GM12878 (cell line): ENCODE data around the gene CFAP92. TPM values are rescaled to one million over a fixed set of nuclear protein-coding genes. Genes with fewer than 3 reads are reported as not detected.

ENCODE experiments used
- ATAC-seq: fragments of 200-7000 bp; cut with Tn5 transposase; 3 replicates; pipeline ENCODE4 v1.9.1; 2020; ENCODE audit warnings: mild to moderate bottlenecking, moderate library complexity
- BruUV-seq: library from RNA; stranded (reverse); fragments of 400-500 nt; replicated peaks from 2 replicates; lab custom pipeline; 2021; lab: Mats Ljungman, UMichigan
- CTCF ChIA-PET: fragments of 300-600 bp; sonication (Branson Sonifier 250); formaldehyde crosslinking; extraction: SDS; loops from one replicate; lab custom pipeline; 2021; ENCODE audit warnings: inconsistent platforms; lab: Yijun Ruan, JAX
- POLR2A ChIA-PET: fragments of 350-600 bp; formaldehyde crosslinking; extraction: SDS; loops from one replicate; lab custom pipeline; 2021; ENCODE audit warnings: inconsistent platforms; lab: Charles Lee
- RAD21 ChIA-PET: fragments of 300-600 bp; sonication (Branson Sonifier 250); formaldehyde crosslinking; loops from one replicate; lab custom pipeline; 2023; ENCODE audit warnings: antibody characterized with exemption; ENCODE audit not compliant: unreplicated experiment; lab: Charles Lee
- SMC1A ChIA-PET: fragments of 300-600 bp; sonication (Branson Sonifier 250); formaldehyde crosslinking; loops from one replicate; lab custom pipeline; 2023; ENCODE audit not compliant: unreplicated experiment, uncharacterized antibody; lab: Charles Lee
- DNase-seq: peaks from one replicate; pipeline ENCODE4 v3.0.0-alpha.2; 2011; ENCODE audit warnings: low read depth, low spot score
- FAIRE-seq: peaks from 3 replicates; lab custom pipeline; 2011; peaks lifted over from hg19 to GRCh38; lab: Jason Lieb, UNC
- H2AFZ ChIP-seq: 2 replicates; pipeline ENCODE4 v1.6.0; 2011; ENCODE audit warnings: low read depth, low read length, control low read depth; ENCODE audit not compliant: control insufficient read depth
- H3K27ac ChIP-seq: 2 replicates; pipeline ENCODE4 v1.5.1; 2011; ENCODE audit warnings: control low read depth; ENCODE audit not compliant: control insufficient read depth, insufficient read depth
- H3K27me3 ChIP-seq, 2 experiments: replicated peaks in 1 of 2; 2 replicates each; pipeline versions ENCODE4 v1.6.0 to v1.6.1; 2011; ENCODE audit warnings: low read length in 1 of 2; ENCODE audit not compliant: control insufficient read depth in 2 of 2, insufficient read depth in 2 of 2
- H3K36me3 ChIP-seq, 2 experiments: 2 replicates each; pipeline ENCODE4 v1.5.1; 2011; ENCODE audit warnings: low read length in 1 of 2; ENCODE audit not compliant: control insufficient read depth in 2 of 2, insufficient read depth in 2 of 2
- H3K4me1 ChIP-seq: 2 replicates; pipeline ENCODE4 v1.6.1; 2011; ENCODE audit warnings: mild to moderate bottlenecking, low read length, moderate library complexity, mixed read lengths; ENCODE audit not compliant: control insufficient read depth, insufficient read depth
- H3K4me2 ChIP-seq: 2 replicates; pipeline ENCODE4 v1.6.0; 2011; ENCODE audit warnings: control low read depth; ENCODE audit not compliant: control insufficient read depth, insufficient read depth
- H3K4me3 ChIP-seq: fragments of 200-600 bp; sonication (generic); 2 replicates; pipeline ENCODE4 v1.5.1; 2016
- H3K79me2 ChIP-seq: 2 replicates; pipeline ENCODE4 v1.6.0; 2011; ENCODE audit warnings: low read length; ENCODE audit not compliant: control insufficient read depth, insufficient read depth
- H3K9ac ChIP-seq: 2 replicates; pipeline ENCODE4 v1.8.0; 2011; ENCODE audit warnings: low read length, control low read depth, mixed read lengths; ENCODE audit not compliant: control insufficient read depth, insufficient read depth
- H3K9me3 ChIP-seq: replicated peaks from 3 replicates; pipeline ENCODE4 v1.5.1; 2011; ENCODE audit warnings: mild to moderate bottlenecking, low read length; ENCODE audit not compliant: control insufficient read depth, insufficient read depth
- H4K20me1 ChIP-seq: 2 replicates; pipeline ENCODE4 v1.6.0; 2011; ENCODE audit not compliant: control insufficient read depth, insufficient read depth
- CHD2 ChIP-seq: IDR thresholded peaks from 2 replicates; pipeline ENCODE4 v1.6.1; 2011; ENCODE audit warnings: low read depth, low read length, improper control_type of control experiment, borderline replicate concordance
- EGR1 ChIP-seq, 2 experiments: IDR thresholded peaks; 1 replicate in 1 of 2; 2 replicates in 1 of 2; pipeline ENCODE4 v1.6.1; 2011 to 2012; ENCODE audit warnings: low read depth in 2 of 2, low read length in 2 of 2, borderline replicate concordance in 1 of 2, mild to moderate bottlenecking in 1 of 2, moderate library complexity in 1 of 2
- GATAD2B ChIP-seq: fragments of 450-650 bp; conservative IDR thresholded peaks from 2 replicates; pipeline ENCODE4 v1.6.1; 2017; ENCODE audit warnings: low read depth, mild to moderate bottlenecking, moderate library complexity
- LARP7 ChIP-seq: fragments of 450-650 bp; IDR thresholded peaks from 2 replicates; pipeline ENCODE4 v1.6.1; 2017; ENCODE audit warnings: mild to moderate bottlenecking
- MTA3 ChIP-seq: IDR thresholded peaks from 2 replicates; pipeline ENCODE4 v1.6.1; 2012; ENCODE audit warnings: low read length, inconsistent platforms, borderline replicate concordance
- MXI1 ChIP-seq: fragments of 150-350 bp; IDR thresholded peaks from 2 replicates; pipeline ENCODE4 v1.6.1; 2011; ENCODE audit warnings: low read depth, mild to moderate bottlenecking, inconsistent platforms, low read length, improper control_type of control experiment
- MYC ChIP-seq: IDR thresholded peaks from 2 replicates; pipeline ENCODE4 v1.6.1; 2011; ENCODE audit warnings: mild to moderate bottlenecking, low read length, moderate library complexity, inconsistent platforms; ENCODE audit not compliant: insufficient read depth, insufficient replicate concordance, insufficient read length, severe bottlenecking
- SIN3A ChIP-seq: IDR thresholded peaks from 2 replicates; pipeline ENCODE4 v1.6.1; 2012; ENCODE audit warnings: low read depth, low read length, improper control_type of control experiment
- SMAD5 ChIP-seq: IDR thresholded peaks from 2 replicates; pipeline ENCODE4 v1.6.1; 2016; ENCODE audit warnings: antibody characterized with exemption, low read depth
- SMARCA5 ChIP-seq: fragments of 450-650 bp; IDR thresholded peaks from 2 replicates; pipeline ENCODE4 v1.6.1; 2017; ENCODE audit warnings: mild to moderate bottlenecking
- TCF12 ChIP-seq: IDR thresholded peaks from 2 replicates; pipeline ENCODE4 v1.6.1; 2011; ENCODE audit warnings: low read depth, mild to moderate bottlenecking, low read length
- ZNF24 ChIP-seq: fragments of 450-650 bp; IDR thresholded peaks from 2 replicates; pipeline ENCODE4 v1.6.1; 2017; ENCODE audit warnings: antibody characterized with exemption, mild to moderate bottlenecking
- WGBS: methylation state at CpG from one replicate; pipeline ENCODE4 v1.1.6; 2016; ENCODE audit warnings: low lambda C conversion rate; ENCODE audit not compliant: insufficient replicate concordance, insufficient coverage; ENCODE audit errors: missing lambda C conversion rate; 5-methylcytosine and 5-hydroxymethylcytosine counted together
- in situ Hi-C: fragments of 300-500 bp; cut with MboI; formaldehyde crosslinking; loops from 9 replicates; pipeline ENCODE4 v1.14.3; 2018; ENCODE audit warnings: mixed read lengths
- intact Hi-C: fragments of 100-400 bp; cut with micrococcal nuclease; formaldehyde crosslinking; loops from one replicate; pipeline ENCODE4 v1.14.2; 2022; ENCODE audit not compliant: unreplicated experiment
- polyA plus RNA-seq, 11 experiments: library from polyadenylated mRNA; depleted of rRNA in 4 of 11; unstranded in 6 of 11; stranded (reverse) in 5 of 11; fragments of >200 nt; fragmentation: Nextera tagmentation in 4 of 11; fragmentation: Illumina TruSeq in 1 of 11; extraction: Ambion mirVana in 4 of 11; extraction: Trizol in 1 of 11; gene quantifications; 1 replicate in 1 of 11; 2 replicates in 10 of 11; pipeline versions ENCODE4 v1.2.1 to v1.2.3, GENCODE V29; 2011 to 2016; ENCODE audit warnings: inconsistent platforms in 2 of 11, missing spikeins in 2 of 11, low read depth in 1 of 11
- total RNA-seq, 4 experiments: library from RNA; depleted of rRNA in 3 of 4; stranded (reverse); fragments of >200 nt in 3 of 4; fragmentation: Illumina TruSeq in 1 of 4; extraction: Trizol in 1 of 4; gene quantifications; 2 replicates each; pipeline versions ENCODE4 v1.2.1 to v1.2.3, GENCODE V29; 2013 to 2021
- TF ChIP-seq, protein P1 (sequence below): fragments of 150-350 bp; IDR thresholded peaks from 2 replicates; pipeline ENCODE4 v1.6.1; 2014; ENCODE audit warnings: mild to moderate bottlenecking, low read depth, low read length
- TF ChIP-seq, protein P2 (sequence below): fragments of 450-650 bp; IDR thresholded peaks from 2 replicates; pipeline ENCODE4 v1.6.1; 2016; ENCODE audit warnings: mild to moderate bottlenecking
- TF ChIP-seq, protein P3 (sequence below): fragments of 450-650 bp; IDR thresholded peaks from 2 replicates; pipeline ENCODE4 v1.6.1; 2017; ENCODE audit warnings: mild to moderate bottlenecking, low read depth, inconsistent platforms; ENCODE audit not compliant: poor library complexity, severe bottlenecking

The CFAP92 gene
- total and polyA plus RNA-seq, 10 of the 15 experiments (the other 5 are each of a cell fraction or from before 2014, with no cell fraction given) = 0.05 to 0.52 (median 0.14) TPM; not detected in 7

DNA sequence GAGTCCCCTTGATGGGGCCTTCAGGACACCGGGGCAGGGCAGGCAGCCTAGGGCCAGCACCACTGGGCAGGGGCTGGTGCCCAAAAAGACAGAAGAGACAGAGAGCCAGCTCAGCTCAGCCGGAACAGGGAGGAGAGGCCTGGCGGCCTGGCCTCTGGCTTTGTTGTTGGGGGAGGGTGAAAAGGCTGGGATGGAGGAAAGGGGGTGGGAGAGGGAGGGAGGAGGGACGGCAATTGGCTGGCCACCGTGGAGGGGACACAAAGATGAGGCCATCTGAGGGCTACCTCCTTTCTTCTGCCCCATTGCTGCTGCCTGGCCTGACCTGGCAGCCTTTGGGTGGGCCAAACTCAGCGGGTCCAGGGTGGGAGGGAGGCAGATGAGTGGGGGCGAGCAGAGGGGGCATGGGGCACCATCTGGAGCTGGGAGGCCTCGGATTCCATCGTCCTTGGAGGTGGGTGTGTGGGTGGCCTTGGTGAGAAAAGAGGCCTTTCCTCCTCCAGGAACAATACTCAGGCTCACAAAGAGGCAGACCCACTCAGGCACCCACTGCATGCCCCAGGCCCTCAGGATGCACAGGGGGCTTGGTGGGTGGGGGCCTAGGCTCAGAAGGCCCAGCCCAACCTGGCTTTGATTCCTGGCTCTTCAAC is 16.6 kb upstream of the CFAP92 start:
- no peaks in the 10 kb centered on the region for H3K4me1 ChIP-seq
- H3K4me2 ChIP-seq = no peak overlapping the region
- no peak overlapping the region for H3K9ac ChIP-seq
- no peaks in the 10 kb centered on the region for H3K79me2 ChIP-seq
- H3K27ac ChIP-seq = no peak overlapping the region
- 20% methylated on average over 5 of the region's 9 CpGs for WGBS
- SMC1A ChIA-PET = no interaction called here
- DNase-seq (no peak), ATAC-seq (no peak), FAIRE-seq (no peak)
- TF ChIP-seq, protein P1, sequence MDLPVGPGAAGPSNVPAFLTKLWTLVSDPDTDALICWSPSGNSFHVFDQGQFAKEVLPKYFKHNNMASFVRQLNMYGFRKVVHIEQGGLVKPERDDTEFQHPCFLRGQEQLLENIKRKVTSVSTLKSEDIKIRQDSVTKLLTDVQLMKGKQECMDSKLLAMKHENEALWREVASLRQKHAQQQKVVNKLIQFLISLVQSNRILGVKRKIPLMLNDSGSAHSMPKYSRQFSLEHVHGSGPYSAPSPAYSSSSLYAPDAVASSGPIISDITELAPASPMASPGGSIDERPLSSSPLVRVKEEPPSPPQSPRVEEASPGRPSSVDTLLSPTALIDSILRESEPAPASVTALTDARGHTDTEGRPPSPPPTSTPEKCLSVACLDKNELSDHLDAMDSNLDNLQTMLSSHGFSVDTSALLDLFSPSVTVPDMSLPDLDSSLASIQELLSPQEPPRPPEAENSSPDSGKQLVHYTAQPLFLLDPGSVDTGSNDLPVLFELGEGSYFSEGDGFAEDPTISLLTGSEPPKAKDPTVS = no peak
- no peak for TF ChIP-seq SMAD5
- no peak for TF ChIP-seq EGR1 (IDR thresholded peaks at IDR 0.05; ENCODE audit: borderline replicate concordance in 1 of 2, low read depth in 2 of 2, low read length in 2 of 2)
- no peak for TF ChIP-seq MTA3
- no peak for TF ChIP-seq CHD2
- TF ChIP-seq SMARCA5 = no peak
- no peak for TF ChIP-seq ZNF24
- no peak for TF ChIP-seq LARP7
- TF ChIP-seq GATAD2B = no peak
- TF ChIP-seq SIN3A = no peak
- TF ChIP-seq, protein P2, sequence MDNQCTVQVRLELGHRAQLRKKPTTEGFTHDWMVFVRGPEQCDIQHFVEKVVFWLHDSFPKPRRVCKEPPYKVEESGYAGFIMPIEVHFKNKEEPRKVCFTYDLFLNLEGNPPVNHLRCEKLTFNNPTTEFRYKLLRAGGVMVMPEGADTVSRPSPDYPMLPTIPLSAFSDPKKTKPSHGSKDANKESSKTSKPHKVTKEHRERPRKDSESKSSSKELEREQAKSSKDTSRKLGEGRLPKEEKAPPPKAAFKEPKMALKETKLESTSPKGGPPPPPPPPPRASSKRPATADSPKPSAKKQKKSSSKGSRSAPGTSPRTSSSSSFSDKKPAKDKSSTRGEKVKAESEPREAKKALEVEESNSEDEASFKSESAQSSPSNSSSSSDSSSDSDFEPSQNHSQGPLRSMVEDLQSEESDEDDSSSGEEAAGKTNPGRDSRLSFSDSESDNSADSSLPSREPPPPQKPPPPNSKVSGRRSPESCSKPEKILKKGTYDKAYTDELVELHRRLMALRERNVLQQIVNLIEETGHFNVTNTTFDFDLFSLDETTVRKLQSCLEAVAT = no peak
- TF ChIP-seq, protein P3, sequence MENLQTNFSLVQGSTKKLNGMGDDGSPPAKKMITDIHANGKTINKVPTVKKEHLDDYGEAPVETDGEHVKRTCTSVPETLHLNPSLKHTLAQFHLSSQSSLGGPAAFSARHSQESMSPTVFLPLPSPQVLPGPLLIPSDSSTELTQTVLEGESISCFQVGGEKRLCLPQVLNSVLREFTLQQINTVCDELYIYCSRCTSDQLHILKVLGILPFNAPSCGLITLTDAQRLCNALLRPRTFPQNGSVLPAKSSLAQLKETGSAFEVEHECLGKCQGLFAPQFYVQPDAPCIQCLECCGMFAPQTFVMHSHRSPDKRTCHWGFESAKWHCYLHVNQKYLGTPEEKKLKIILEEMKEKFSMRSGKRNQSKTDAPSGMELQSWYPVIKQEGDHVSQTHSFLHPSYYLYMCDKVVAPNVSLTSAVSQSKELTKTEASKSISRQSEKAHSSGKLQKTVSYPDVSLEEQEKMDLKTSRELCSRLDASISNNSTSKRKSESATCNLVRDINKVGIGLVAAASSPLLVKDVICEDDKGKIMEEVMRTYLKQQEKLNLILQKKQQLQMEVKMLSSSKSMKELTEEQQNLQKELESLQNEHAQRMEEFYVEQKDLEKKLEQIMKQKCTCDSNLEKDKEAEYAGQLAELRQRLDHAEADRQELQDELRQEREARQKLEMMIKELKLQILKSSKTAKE = no peak
- no peak for TF ChIP-seq MYC
- no peak for TF ChIP-seq TCF12
- TF ChIP-seq MXI1 = no peak
- H3K9me3 ChIP-seq = no peaks in the 10 kb centered on the region
- CTCF ChIA-PET = no interaction called here
- in situ Hi-C loops = no loop called here
- intact Hi-C loops = no loop called here
- POLR2A ChIA-PET = interaction anchor here (0.6 kb wide), 1 partner anchor 11 kb away, joined by 4 read pairs; no protein-coding TSS in a partner anchor
- no peaks in the 10 kb centered on the region for H4K20me1 ChIP-seq
- H3K4me3 ChIP-seq = no peak overlapping the region
- H3K36me3 ChIP-seq = no peaks in the 10 kb centered on the region
- RAD21 ChIA-PET = no interaction called here
- peaks cover 0 to 5% of the 10 kb centered on the region in 2 experiments; a peak in 2 of 4 replicates for H3K27me3 ChIP-seq
- H2AFZ ChIP-seq = no peak overlapping the region
- no TSS peak for BruUV-seq
